Measurements from ENCODE around the gene TRAK2.

The TRAK2 gene

DNA sequence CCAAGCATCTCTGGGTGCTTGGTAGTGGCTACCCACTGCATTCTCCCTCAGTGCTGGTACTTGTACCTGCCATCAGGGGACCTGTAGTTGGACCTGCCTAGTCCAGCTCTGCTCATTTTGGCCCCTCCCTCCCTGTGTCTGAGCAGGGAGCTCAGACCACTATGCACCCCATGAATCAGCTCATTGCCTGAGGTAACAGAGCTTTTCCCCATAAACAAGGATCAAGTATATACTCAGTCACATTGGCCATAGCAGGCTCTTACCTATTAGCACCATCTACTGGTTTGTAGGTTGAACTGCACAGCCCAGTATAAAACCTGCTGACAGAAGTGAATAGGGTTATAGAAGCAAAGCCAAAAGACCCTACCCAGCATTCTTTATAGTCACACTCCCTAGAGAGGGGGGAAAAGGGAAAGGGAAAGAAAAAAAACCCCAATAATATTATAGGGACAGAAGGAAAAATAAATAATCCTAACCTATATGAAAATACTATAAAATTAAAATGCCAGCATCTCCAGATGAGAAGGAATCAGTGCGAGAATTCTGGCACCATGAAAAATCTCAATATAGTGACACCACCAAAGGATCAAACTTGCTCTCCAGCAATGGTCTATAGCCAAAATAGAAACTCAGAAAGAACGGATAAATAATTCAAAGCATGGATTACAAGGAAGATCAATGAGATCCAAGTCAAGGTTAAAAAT lies 87.2 kb downstream of the TRAK2 start:
- DNase-seq (ENCODE audit: low read depth in 1 of 2, low spot score in 1 of 2) = peak in 1 of 2 donors; percentile 37

DNA sequence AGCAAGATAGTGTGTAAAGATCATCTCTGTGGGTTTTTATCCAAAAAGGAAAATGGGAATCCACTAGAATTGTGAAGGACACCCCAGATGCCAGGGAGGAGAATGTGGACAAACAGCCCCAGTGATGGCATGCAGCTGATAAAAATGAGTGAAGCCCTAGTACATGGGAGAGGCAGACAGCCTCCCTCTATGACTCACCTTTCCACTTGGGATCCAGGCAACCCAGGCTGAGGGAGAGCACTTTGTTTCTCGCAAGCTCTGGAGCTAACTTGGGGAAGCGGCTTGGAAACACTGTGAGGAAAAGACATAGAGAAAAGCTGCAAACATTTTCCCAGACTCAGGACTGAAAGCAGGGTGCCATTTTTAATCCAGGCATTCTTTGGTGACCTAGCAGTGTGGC lies 88.9 kb downstream of the TRAK2 start:
- no peak for DNase-seq (ENCODE audit: low read depth in 1 of 2, low spot score in 1 of 2)

DNA sequence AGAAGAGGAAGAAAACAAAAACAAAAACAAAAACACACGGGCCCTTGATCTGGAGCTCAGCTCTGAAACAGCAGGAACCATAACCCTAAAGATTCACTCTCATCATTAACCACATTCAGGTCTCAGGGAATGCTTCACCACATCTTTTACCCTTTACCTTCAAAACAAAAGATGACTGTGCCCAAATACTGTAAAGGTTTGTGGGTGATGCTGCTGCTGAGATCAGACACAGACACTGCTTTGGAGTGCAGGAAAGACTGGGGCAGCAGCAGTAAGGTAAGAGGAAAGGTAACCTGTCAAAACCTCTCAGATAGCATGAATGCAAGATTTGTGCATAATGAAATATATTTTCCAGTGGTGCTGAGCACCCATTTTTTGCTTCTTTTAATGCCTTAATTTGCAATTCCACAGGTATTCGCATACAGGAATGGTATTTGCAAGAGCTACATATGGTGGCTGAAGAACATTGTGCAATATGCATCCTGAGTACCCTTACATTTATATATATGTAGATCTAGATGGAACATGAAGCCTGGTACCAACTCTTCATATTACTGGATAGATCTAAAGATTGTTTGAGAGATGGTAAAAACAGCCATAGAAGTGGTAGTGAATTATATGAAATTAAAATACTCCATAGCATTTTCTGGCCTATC lies 90.1 kb downstream of the TRAK2 start:
- no peak for DNase-seq (ENCODE audit: low read depth in 1 of 2, low spot score in 1 of 2)

DNA sequence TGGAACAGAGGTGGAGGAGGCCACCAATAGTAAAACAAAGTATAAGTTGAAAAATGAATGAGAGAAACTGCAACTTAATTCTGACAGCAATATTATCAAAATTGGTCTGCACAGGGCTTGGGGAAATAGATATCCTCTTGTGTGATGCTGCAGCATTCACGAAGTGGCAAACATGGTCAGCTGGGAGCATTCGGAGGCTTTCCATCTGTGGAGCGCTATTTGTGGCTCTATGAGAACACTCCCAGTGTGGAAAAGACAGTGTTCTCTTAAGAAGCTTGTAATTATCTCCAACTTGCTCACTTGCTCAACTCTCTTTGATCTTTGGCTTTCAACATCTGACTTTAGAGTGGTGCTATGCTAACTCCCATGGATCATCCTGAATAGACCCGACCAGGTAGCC lies 91.0 kb downstream of the TRAK2 start:
- no peak for DNase-seq (ENCODE audit: low read depth in 1 of 2, low spot score in 1 of 2)

DNA sequence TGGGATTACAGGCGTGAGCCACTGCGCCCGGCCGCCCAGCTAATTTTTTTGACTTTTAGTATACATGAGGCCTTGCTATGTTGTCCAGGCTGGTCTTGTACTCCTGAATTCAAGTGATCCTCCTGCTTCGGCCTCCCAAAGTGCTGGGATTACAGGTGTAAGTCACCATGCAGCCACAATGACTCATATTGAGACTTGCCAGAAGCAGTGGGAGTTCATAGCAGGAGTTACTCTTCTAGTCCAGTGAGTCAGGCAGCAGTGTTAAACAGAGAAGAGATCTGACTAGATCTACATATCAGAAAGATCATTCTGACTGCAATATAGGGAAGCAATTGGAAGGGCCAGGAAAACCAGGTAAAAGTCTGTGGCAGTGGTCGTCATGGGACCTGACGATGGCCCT lies 92.6 kb downstream of the TRAK2 start:
- DNase-seq (ENCODE audit: low read depth in 1 of 2, low spot score in 1 of 2) = no peak

DNA sequence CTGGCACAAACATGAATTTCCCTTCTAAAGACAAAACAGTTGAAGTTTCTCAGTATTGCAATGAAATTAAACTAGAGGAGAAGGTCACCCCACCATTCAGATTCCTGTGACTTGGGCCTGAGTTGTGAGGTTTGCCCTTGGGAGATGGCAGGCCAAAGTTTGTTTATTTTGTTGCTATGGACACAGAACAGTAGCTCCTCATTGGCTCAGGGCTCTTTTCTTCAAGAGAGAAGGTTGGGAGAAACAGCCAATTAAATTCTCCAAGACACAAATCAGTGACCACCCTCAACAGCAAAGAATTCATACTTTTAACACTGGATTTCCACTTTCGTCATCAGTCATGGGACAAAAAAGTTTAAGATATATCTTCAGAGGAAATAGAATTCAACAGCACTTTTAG lies 94.0 kb downstream of the TRAK2 start, which contains the start of gene FLACC1:
FLACC1 (minus strand) TSS at position 125 of the 400 bp plus-strand sequence. CDS start 5,941 bp downstream, outside the sequence.
- no peak for DNase-seq (ENCODE audit: low read depth in 1 of 2, low spot score in 1 of 2)

DNA sequence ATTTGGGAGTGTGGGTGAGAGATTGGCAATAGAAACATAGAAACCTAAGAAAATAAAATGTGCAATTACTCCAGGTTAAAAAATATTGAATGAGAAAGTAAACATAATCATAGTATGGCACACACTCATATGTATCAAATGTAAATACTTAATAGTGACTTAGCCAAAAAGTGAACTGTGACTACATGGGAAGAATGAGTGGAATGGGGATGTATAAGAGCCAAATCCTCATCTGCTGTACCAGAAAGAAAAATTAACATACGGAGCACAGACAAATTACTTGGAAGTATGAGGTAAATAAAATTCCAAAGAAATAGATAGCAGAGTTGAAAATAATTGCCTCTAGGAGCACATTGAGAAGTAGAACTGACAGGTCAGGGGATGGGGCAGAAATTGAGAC lies 98.1 kb downstream of the TRAK2 start:
- DNase-seq (ENCODE audit: low read depth in 1 of 2, low spot score in 1 of 2) = no peak

DNA sequence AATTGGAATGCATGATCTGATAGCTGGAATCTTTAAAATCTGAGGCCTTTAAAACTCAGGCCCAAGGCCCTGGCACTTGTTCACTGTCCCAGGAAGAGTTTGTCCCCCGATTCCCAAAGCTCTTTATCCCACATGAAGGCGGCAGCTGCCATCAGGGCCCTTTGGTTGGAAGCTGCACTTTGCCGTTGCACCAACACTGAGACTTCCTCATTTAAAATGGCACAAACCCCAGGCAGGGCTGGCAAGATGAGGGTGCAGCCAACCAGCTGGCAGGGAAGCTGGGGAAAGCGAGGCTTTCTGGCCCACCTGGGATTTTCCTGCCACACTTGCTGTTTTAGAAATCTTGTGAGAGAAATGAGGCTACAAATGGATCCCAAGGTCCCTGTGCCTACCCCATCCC lies 100.4 kb downstream of the TRAK2 start:
- DNase-seq (ENCODE audit: low read depth in 1 of 2, low spot score in 1 of 2) = no peak

DNA sequence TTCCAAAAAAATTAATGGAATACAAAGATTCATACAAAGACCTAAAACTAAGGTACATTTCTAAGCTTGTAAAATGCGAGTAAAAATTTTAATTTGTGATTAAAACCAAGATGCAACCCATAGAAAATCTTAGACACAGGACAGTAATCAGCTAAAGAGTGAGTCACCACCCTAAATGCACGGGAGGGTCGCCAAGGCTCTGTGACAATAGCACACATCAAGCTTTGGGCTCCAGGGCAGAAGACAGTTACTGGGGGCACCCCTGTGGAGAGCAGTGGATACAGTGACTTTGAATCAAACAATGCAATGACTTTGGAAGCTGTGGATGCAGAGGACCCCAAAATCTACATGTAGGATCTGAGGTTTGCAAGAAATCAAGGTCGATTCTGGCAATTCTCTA lies 101.7 kb downstream of the TRAK2 start:
- DNase-seq (ENCODE audit: low read depth in 1 of 2, low spot score in 1 of 2) = no peak

DNA sequence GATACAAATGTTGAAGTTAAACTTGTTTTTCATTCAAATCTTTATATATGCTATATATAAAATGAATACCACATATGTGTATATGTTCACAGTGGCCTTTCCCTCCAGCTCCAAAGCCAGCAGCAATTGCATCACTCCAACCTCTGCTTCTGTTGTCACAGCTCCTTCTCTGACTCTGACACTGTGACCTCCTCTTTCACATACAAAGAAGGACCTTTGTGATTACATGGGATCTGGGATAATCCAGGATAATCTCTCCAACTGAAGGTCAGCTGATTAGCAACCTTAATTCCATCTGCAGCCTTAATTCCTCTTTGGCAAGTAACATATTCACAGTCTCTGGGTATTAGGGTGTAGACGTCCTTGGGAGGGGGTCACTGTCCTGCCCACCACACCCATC lies 102.5 kb downstream of the TRAK2 start:
- DNase-seq (ENCODE audit: low read depth in 1 of 2, low spot score in 1 of 2) = no peak

DNA sequence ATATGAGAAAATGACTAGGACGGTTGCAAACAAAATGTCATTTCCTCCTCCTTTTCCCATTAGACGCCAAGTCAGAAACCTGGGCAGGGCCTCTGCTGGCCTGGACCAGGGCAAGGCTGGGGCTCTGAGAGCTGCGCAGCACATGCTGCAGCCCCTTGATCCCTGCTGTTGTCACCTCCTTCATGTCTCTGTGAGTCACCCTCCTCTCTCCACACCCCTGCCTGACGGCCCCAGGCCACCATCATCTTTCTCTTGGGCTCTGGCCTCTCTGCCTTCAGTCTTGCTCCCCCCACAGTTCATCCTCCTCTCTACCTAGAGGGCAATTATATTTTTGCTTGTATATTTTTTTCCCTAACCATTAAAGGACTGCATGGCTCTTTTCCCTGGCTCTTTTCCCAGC lies 104.1 kb downstream of the TRAK2 start:
- no peak for DNase-seq (ENCODE audit: low read depth in 1 of 2, low spot score in 1 of 2)

DNA sequence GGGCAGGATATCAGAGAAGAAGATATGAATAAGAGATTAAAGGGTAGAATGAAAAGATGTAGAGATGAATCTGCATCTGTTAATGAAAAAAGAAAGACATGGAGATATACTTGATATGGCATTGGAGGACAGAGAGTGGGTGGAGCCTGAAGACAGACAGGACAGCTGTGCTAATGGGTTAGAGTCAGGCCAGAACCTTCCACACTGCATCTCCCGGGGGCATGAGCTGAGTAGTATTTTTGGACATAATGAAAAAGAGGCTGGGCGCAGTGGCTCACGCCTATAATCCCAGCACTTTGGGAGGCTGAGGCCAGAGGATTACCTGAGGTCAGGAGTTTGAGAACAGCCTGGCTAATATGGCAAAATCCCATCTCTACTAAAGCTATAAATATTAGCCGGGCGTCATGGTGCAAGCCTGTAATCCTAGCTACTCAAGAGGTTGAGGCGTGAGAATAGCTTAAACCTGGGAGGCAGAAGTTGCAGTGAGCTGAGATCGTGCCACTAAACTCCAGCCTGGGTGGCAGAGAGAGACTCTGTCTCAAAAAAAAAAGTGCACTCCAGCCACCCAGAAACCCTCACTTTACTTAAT lies 105.5 kb downstream of the TRAK2 start:
- no peak for DNase-seq (ENCODE audit: low read depth in 1 of 2, low spot score in 1 of 2)

DNA sequence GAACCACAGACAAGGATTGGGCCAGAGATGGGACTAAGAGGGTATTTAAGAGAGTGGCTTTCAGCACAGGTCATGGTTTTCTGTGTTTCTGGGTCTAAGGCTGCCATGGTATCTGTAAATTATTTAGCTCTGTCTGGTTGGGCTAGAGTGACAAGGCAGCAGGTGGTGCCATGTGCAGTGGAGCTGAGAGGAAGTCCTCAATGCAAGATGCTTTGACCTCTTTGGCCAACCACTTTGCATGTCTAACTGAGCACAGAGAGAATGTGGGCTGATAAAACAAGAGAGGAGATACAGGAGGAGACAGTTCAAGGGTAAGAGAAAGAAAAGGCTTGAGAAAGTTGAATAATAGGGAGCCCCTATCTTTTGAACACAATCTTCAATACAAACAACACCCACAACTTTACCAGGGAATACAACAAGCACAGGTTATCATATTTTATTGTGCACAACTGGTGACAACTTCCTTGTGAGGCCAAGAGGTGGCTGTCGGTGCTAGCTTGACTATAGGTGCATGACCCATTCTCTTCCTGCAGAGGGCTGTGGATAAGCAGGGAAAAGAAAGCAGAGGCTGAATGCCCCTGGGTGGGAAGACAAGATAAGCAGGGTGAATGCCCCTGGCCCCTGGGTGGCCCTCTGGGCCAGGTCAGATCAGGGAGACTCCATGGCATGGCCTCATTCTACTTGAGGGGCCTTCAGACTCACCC lies 106.4 kb downstream of the TRAK2 start:
- no peak for DNase-seq (ENCODE audit: low read depth in 1 of 2, low spot score in 1 of 2)

DNA sequence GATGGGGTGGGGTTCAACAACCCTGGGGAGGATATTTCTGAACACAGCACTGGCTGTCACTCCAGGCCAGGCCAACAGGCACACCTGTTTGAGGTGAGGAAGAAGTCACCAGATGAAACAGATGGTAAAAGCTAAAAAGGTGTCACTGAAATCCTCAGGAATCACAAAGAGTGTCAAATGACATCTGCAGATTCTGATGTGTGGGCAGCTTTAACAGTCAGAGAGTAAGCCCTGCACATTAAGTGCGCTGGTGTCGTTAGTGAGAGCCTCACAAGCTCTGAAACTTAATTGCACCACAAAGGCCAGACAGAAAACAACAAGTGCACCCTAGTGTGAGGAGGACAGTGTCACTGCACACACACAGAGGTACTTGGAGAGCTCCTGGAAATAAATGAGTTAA lies 107.7 kb downstream of the TRAK2 start:
- no peak for DNase-seq (ENCODE audit: low read depth in 1 of 2, low spot score in 1 of 2)

DNA sequence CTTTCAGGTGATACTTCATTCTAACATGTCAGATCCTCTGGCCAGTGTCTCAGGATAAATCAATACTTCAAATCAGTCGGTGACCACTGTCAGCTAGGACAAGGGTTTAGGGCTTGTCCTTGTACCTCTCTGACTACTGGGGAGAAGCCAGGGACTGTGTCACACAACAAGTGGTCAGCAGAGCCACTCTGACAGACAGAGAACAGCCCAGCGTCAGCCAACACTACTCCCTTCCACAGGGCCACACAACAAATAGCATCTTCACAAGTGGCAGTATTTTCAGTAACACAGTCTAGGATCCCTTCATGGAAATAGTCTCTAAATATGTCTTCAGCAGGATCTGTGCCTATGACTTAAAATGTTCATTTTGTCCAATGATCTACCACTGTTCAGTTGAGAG lies 108.3 kb downstream of the TRAK2 start:
- DNase-seq (ENCODE audit: low read depth in 1 of 2, low spot score in 1 of 2) = no peak

DNA sequence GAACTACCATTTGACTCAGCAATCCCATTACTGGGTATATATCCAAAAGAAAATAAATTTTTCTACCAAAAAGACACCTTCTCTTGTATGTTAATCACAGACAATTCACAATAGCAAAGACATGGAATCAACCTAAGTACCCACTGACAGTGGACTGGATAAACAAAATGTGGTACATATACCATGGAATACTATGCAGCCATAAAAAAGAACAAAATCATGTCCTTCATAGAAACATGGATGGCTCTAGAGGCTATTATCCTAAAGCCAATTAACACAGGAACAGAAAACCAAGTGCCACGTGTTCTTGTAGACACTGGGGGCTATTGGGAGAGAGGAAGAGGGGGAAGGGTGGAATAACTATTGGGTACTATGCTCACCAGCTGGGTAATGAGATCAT lies 121.8 kb downstream of the TRAK2 start:
- DNase-seq (ENCODE audit: low read depth in 1 of 2, low spot score in 1 of 2) = no peak

DNA sequence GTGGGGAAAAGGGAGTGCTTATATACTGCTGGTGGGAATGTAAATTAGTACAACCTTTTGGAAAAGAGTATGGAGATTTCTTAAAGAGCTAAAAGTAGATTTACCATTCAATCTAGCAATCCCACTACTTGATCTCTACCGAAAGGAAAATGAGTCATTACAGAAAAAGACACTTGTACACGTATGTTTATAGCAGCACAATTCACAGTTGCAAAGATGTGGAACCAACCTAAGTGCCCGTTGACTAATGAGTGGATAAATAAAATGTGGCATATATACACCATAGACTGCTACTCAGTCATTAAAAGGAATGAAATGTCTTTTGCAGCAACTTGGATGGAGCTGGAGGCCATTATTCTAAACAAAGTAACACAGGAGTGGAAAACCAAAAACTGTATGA lies 123.6 kb downstream of the TRAK2 start:
- no peak for DNase-seq (ENCODE audit: low read depth in 1 of 2, low spot score in 1 of 2)
